Fibroblast of mammary gland (primary cell): ENCODE measurements around the gene APOD.

ENCODE experiments used
- DNase-seq: peaks from one replicate; pipeline ENCODE4 v3.0.0-alpha.2; 2010; ENCODE audit warnings: low read depth
- H3K4me3 ChIP-seq: 2 replicates; pipeline ENCODE4 v1.5.1; 2011; ENCODE audit warnings: low read depth, mild to moderate bottlenecking, low read length, moderate library complexity; ENCODE audit not compliant: control insufficient read depth
- TF ChIP-seq, protein P1 (sequence below): conservative IDR thresholded peaks from 2 replicates; pipeline ENCODE4 v1.5.1; 2011; ENCODE audit warnings: low read depth, low read length, inconsistent platforms; ENCODE audit not compliant: control insufficient read depth, insufficient read depth

The APOD gene

DNA sequence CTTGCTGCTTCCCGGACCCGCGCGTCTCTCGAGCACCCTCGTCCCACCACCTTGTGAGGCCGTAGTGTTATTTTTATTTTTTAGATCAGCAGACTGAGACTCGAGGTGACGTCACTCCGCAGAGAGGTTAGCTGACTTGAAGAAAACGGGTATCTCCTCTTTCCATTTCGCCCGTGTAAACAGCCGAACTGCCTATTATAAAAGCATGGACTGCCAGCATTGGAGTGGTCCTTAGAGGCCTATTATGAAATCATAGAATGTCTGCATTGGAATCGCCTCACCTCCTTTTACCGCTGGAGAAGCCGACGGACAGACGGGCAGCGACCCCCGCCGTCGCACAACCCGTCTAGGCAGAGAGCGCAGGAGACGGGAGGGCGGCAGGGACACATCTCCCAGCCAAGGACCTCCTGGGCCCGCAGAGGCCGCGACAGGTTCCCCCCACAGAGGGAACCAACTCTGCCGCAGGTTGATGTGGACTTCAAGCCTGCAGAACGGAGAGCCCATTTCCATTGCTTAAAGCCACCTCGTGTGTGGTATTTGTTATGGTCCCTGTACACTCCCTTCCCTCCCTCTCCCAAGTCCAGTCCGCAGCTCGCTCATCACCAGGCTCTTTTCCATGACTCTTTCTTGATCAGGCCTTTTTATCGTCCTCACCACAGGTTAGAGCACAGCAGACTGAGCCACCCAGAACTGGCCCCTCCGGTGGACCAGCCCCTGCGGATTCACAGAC is 40.1 kb downstream of the APOD start:
- TF ChIP-seq, protein P1, sequence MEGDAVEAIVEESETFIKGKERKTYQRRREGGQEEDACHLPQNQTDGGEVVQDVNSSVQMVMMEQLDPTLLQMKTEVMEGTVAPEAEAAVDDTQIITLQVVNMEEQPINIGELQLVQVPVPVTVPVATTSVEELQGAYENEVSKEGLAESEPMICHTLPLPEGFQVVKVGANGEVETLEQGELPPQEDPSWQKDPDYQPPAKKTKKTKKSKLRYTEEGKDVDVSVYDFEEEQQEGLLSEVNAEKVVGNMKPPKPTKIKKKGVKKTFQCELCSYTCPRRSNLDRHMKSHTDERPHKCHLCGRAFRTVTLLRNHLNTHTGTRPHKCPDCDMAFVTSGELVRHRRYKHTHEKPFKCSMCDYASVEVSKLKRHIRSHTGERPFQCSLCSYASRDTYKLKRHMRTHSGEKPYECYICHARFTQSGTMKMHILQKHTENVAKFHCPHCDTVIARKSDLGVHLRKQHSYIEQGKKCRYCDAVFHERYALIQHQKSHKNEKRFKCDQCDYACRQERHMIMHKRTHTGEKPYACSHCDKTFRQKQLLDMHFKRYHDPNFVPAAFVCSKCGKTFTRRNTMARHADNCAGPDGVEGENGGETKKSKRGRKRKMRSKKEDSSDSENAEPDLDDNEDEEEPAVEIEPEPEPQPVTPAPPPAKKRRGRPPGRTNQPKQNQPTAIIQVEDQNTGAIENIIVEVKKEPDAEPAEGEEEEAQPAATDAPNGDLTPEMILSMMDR, result no peak
- DNase-seq, result no peak
- peak overlapping the region; percentile 71 for H3K4me3 ChIP-seq

DNA sequence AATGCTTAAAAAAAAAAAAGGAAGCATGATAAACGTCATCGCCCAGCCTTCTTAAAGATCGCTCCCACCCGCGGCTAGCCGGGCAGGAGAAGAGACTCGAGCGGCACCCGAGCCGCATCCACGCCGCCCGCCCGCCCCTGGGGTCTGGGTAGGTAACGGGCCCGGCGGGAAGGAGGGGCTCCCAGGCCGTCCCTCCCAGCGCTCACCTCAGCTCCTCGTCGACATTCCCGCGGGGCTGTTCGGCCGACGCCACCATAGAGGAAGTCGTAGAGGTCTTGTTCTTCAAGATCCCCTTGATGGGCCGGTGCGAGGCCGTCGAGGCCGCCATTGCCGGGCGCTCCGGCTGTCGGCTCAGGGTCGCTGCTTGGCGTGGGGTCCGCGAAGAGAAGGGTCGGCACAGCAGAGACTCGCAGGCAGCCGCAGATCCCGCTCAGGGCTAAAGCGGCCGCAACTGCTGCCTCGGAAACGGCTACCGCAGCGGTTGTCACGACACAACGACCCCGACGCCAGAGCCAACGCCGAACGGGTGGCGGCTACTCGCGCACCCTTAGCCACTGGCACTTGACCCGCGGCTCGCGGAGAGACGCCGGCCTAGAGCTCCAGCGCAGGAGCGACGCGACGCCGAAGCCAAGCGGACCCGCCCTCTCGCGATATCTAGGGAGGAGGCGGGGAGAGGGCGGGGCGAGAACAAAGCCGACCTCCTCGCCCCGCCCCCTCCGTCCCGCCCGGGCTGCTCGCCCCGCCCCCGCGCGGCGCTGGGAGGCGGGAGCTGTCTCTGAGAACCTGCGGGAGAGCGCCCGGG is 40.8 kb downstream of the APOD start, which contains the start of gene PPP1R2:
TSS of gene PPP1R2 (minus strand) at position 628 of the 802 bp plus-strand sequence. CDS start at position 328, 300 bp downstream.
- peak within 1 kb of the TSS; percentile 78 for H3K4me3 ChIP-seq
- DNase-seq, result peak; percentile 88
- TF ChIP-seq, protein P1, result no peak

GRCh38 chr3:195542316-195542697 is 41.4 kb downstream of the APOD start:
- H3K4me3 ChIP-seq, result peak overlapping the region; percentile 78
- TF ChIP-seq, protein P1, result no peak
- no peak for DNase-seq

GRCh38 chr3:195540511-195540910 is 43.2 kb downstream of the APOD start:
- DNase-seq, result no peak
- TF ChIP-seq, protein P1, result no peak

GRCh38 chr3:195540027-195540426 is 43.7 kb downstream of the APOD start:
- TF ChIP-seq, protein P1, result no peak
- DNase-seq, result no peak
- no peak overlapping the region for H3K4me3 ChIP-seq

More at GRCh38 chr3:195540511-195540910, 43.2 kb downstream of the APOD start:
- H3K4me3 ChIP-seq, result no peak overlapping the region

- TF ChIP-seq, protein P1, result no peak
- no peak for DNase-seq
- H3K4me3 ChIP-seq, result no peak overlapping the region
These were observed 44.3 kb downstream of the APOD start for GRCh38 chr3:195539479-195539878.
